Measurements from ENCODE around the gene ABCA2.
"Not testable (repeated sequence)": the region's sequence is repeated elsewhere in the genome, so short reads cannot be mapped to it uniquely, and the experiment has no call there.

The ABCA2 gene

GRCh38 chr9:137014166-137014565 lies 13.9 kb downstream of the ABCA2 start:
- no peak for DNase-seq (ENCODE audit: low read depth)

GRCh38 chr9:137013571-137013940 lies 14.5 kb downstream of the ABCA2 start:
- DNase-seq (ENCODE audit: low read depth), result no peak

- no peak for DNase-seq (ENCODE audit: low read depth)
Measured at GRCh38 chr9:137012694-137013570, 15.1 kb downstream of the ABCA2 start.

DNA sequence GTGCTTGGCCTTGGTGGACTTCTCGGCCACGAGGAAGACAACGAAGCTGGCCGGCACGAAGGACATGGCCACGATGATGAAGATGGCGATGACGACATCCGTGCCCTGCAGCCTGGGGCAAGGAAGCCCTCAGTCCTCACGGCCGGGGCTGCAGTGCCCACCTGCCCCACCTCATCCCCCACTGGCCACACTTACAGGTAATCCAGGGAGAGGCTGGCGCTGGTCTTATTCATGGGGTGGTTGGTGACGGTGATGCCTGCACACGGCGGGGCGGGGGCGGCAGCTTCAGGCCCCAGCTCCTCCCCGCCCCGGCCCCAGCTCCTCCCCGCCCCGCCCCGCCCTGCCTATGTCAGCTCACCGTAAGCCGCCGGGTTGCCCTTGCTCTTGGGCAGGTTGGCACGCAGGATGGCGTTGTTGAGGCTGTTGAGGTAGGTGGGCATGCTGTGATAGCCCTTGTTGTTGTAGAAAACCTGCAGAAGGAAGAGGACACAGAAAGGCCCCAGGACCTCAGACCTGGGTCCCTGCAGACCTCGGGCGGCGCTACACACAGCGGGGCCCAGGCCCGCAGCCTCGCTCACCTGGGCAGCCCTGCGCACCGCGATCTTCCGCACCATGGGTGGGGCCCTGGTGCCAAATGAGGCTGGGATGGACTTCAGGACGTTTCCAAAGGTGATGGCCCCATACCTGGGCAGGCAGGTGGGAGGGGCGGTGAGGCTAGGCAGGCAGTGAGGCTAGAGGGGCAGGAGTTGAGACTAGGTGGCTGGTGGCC lies 15.9 kb downstream of the ABCA2 start:
- DNase-seq (ENCODE audit: low read depth), result no peak

DNA sequence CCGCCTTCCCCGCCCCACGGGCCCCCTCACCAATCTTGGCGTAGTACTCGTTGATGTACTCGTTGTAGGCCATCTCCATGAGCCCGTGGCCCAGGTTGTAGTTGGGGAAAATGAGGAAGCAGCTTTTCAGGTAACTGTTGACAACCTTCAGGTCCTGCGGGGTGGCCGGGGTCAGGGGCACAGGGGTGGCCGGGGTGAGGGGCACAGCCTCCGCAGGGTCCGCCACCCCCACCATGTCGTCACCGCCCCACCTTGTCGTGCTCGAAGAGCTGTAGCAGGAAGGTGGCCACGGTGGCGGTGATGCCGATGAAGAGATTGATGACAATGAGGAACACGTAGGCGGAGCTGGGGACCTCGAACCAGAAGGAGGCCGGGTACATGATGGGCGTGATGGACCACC lies 16.9 kb downstream of the ABCA2 start:
- DNase-seq (ENCODE audit: low read depth), result no peak

DNA sequence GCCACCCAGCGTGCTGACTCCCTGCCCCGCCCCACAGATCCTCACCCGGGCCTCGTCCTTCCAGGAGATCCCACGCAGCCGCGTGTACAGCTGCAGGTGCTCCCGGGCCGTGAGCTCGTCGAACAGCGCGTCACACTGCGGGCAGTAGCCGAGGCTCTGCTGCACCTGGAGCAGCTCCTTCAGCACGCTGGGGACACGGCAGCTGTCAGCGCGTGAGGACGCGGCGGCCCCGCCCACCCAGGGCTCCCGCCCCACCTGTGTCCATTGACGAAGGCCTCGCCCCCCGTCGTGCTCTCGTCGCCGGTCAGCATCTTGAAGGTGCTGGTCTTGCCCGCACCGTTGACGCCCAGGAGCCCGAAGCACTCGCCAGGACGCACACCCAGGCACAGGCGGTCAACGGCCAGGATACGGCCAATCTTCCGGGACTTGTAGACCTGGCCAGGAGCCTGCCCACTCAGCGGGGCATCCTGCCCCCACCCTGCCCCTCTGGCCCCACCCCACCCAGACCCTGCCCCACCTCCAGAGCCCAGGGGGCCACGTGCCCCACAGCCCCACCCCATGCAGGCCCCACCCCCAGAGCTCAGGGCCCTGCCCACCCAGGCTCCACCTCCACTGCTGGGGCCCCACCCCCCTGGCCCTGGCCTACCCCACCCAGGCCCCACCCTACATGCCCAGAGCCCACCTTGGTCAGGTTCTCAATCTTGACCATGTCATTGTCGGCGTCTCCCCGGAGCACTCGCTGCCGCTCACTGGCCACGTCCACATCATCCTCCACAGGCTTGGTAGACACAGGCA lies 17.9 kb downstream of the ABCA2 start:
- DNase-seq (ENCODE audit: low read depth), result no peak

- DNase-seq (ENCODE audit: low read depth), result no peak
Measured at GRCh38 chr9:137009217-137009616, 18.8 kb downstream of the ABCA2 start.

- no peak for DNase-seq (ENCODE audit: low read depth)
Measured at GRCh38 chr9:137008312-137008711, 19.7 kb downstream of the ABCA2 start.

GRCh38 chr9:137007816-137008270 lies 20.2 kb downstream of the ABCA2 start:
- DNase-seq (ENCODE audit: low read depth), result no peak

DNA sequence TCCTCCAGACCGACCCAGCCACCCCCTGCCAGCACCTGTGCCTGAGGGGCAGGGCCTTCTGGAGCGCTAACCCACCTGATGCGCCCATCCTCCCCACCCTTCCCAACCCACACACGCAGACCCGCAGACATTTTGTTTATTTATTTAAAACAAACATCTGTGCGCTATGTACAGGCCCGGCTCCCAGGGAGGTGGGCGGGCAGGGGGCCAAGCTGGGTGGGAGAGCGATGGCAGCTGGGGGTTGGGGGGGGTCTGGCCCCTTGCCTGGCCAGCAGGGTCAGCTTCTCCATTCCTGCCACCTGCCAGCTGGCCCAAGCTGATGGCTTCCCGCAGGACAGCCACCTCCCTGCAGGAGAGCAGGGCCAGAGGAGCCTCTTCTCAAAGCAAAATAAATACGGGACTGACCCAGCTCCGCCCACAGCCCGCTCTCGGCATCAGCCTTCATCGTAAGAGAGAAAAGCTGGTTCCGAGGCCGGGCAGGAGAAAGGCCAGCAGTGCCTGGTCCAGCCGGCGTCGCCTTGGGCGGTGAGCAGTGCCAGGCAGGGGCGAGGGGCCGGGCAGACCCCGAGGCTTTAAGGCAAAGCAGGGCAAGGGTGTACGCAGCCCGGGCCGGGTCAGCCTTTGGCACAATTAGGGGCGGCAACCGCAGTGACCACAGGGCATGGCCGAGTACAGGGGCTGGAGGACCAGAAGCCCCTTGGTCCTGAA lies 20.8 kb downstream of the ABCA2 start:
- no peak for DNase-seq (ENCODE audit: low read depth)

DNA sequence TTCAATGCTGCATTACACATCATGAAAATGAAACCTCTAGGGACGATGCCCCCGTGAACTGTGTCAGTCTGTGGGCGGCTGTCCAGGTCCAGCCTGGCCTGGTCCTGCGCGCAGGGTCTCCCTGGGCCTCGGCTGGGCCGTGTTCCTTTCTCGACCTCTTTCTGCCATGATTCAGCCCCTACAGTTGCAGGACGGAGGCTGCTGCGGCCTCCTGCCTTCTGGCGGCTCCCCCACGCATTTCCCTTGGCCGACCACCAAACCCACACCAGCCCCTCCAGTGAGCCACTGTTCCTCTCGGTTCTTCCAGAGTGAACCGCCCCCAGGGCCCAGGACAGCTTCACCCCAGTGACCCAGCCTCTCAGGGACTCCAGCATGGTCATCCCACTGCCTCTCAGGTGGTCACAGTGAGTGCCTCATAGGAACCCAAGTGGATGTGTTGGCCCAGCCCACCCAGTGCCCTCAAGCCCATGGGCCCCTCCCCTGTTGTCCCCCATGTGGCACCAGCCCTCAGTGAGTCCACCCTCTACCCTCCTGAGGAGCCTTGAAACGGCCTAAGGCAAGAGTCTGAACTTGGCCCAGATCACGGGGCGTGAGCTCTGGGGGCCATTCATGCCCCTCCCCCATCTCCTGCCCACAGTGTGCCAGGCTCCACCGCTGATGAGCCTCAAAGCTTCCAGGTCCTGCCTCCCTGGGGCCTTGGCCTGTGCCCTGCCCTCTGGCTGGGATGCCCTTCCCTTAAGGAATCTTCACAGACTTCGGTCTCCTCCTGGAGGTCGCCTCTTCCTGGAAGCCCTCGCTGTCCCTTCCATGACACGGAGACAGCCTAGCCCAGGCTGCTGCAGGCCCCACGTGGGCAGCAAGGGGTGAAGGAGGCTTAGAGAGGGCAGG lies 21.7 kb downstream of the ABCA2 start:
- DNase-seq (ENCODE audit: low read depth), result no peak

DNA sequence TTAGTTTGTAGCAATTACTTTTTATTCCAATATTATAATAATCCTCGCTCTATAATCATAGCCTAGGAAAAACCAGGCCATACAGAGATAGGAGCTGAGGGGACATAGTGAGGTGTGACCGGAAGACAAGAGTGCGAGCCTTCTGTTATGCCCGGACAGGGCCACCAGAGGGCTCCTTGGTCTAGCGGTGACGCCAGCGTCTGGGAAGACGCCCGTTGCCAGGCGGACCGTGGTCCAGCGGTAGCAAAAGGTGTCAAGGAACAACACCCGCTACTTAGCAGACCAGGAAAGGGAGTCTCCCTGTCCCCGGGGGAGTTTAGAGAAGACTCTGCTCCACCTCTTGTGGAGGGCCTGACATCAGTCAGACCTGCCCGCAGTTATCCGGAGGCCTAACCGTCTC lies 23.8 kb downstream of the ABCA2 start:
- not testable (repeated sequence) for DNase-seq (ENCODE audit: low read depth)

DNA sequence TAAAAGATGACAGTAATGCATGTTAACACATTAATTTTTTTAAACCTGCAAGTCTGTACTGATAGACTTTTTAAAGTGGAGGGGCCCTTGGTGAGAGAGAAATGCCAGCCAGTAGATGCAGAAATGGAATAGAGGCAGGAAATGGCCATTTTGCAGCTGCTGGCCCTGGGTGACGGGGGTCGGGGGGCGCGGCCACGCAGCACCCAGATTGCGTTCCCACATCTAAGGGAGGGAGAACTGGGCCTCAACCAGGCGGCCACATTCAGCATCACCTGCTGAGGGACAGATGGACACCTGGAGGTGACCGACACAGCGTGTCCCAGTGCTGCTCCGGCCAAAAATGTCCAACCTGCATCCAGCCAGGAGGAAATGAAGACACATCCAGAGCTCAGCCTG lies 25.4 kb downstream of the ABCA2 start:
- no peak for DNase-seq (ENCODE audit: low read depth)

DNA sequence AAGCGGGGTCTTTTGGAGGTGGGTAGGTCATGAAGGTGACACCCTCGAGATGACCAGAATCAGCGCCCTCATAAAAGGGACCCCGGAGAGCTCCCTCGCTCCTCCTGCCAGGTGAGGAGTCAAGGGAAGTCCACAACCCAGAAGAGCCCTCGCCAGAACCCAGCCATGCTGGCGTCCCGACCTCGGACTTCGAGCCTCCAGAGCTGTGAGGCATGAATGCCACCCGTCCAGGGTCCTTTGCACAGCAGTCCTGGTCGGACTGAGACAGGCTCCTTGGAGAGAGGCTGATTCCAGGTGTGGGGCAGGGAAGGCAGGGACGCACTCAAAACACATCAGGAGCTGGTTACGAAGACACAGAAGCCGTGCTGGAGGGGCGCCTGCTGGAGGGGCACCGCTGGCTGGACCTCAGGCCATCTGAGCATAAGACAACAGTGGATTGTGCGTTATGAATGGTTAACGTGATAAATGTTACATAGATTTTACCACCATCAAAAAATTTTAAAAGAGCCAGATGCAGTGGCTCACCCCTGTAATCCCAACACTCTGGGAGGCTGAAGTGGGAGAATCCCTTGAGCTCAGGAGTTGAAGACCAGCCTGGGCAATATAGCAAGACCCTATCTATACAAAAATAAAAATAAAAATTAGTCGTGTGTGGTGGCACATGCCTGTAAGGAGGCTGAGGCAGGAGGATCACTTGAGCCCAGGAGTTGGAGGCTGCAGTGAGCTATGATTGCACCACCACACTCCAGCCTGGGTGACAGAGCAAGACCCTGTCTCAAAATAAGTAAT lies 26.0 kb downstream of the ABCA2 start:
- no peak for DNase-seq (ENCODE audit: low read depth)

DNA sequence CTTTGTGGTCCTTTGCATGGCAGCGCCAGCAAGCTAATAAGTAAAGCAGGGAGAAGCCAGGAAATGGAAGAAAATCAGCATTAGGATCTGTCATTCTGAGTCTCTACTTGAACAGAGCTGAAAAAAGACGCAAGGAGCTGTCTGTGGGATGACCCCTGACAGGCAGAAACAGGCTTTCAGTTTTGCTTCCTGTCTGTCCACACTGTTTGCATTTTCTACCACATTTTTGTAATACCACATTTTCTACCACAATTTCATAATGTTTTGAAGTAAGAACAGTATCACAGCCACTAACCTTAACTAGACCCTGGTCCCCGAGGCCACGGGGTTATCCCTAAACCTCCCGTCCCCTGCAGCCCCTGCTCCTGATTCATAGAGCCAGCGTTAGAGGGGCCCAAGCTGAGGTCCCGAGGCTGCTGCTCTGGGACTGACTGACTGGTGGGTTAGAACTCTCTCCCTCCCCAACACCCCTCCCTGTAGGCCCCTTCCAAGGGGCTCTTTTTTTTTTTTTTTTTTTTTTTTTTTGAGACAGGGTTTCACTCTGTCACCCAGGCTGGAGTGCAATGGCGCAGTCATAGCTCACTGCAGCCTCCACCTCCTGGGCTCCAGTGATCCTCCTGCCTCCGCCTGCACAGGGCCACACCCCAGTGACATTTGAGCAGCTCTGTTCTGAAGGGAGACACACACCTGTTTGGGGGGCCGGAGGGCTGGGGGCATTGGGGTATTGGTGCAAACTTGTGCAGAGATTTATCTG lies 27.7 kb downstream of the ABCA2 start:
- no peak for DNase-seq (ENCODE audit: low read depth)

- DNase-seq (ENCODE audit: low read depth), result no peak
Measured at GRCh38 chr9:136997830-136998234, 30.2 kb downstream of the ABCA2 start.

GRCh38 chr9:136997371-136997770 lies 30.7 kb downstream of the ABCA2 start:
- DNase-seq (ENCODE audit: low read depth), result no peak

DNA sequence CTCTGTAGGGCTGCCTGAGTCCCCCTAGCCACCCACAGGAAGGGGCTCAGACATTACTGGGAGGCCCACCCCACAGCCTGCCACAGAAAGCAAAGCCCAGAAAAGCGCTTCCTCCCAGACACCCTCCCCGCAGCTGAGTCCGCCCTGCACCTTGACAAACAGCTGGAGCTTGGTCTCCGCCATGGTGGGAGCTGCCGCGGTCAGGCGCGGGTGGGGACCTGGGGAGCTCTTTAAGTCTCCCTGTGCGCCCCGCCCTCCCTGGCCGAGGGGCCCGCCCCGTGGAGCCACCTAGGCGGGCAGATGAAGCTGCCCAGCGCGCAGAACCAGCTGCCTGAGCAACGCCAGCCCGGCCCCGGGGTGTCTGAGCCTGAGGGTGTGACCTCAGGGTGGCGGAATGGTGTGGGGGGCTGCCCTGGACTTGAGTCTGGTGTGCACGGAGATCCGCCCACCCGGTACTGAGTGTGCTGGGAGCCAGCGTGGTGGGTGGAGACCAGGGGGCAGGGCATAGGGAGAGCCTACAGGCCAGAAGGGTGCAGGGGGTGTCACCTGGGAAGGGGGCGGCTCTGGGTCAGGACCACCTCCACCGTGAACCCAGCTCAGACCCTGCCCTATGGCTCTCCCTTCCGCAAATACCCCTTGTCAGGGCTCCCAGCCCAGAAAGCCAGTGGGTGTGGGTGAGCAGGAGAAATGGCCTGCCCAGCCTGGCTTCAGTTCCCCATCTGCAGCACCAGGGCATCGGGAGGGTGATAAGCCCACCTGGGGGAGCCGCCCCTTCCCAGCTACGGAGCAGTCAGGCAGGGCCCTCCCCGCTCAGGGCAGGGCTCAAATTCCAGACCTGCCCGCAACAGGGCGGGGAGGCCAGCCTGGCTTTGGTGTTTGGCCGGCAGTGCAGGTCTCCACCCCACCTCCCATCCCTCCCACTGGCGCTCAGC lies 31.4 kb downstream of the ABCA2 start, which contains the start of gene CLIC3:
Gene CLIC3, minus strand, starts transcription at position 208 of the 932 bp plus-strand sequence. Its CDS starts 25 bp downstream, at position 183.
- DNase-seq (ENCODE audit: low read depth), result peak; percentile 53
